AG10803 (cell line): ENCODE data around the gene RNF5.

Source experiments
- DNase-seq: peaks from one replicate; pipeline ENCODE4 v3.0.0; 2010; ENCODE audit warnings: low read depth
- H3K4me3 ChIP-seq: 2 replicates; pipeline ENCODE4 v1.5.1; 2011; ENCODE audit warnings: mild to moderate bottlenecking, low read length, control low read depth
- TF ChIP-seq, protein P1 (sequence below): conservative IDR thresholded peaks from 2 replicates; pipeline ENCODE4 v1.5.1; 2011; ENCODE audit warnings: mild to moderate bottlenecking, low read length, control low read depth, inconsistent platforms

RNF5 gene, protein sequence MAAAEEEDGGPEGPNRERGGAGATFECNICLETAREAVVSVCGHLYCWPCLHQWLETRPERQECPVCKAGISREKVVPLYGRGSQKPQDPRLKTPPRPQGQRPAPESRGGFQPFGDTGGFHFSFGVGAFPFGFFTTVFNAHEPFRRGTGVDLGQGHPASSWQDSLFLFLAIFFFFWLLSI

DNA sequence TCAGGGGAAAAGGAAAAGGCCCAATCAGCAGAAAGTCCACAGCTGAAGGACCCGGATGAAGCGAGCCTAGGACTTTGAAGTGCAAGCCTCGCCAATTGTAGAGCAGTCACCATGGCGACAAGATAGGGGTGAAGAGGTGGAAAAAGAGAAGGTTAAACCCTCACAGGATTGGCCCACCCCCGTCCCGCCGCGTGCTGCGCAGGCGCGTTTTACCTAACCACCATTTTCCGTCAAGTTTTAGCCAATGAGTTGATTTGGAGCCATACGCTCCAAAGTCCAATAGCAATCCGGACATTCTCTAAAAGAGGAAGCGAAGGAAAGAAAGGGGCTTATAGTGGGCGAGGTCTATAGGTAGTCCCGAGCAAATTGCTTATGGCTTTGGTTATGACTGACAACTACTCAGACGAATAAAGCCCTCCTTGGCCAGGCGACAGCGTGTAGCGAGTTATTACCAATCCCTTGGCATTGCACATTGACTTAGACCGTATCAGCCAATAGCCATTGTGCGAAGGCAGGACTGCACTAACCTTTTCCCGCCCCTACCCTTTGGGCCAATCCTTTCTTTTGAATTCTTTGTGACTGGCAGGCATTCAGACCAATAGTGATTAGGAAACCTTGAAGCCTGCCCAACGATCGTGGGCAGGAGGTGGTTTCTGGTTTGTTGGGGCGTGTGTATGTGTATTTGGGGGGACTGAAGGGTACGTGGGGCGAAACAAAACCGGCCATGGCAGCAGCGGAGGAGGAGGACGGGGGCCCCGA lies at the start of gene RNF5:
RNF5 (plus strand) TSS at position 618 of the 759 bp plus-strand sequence; CDS start at position 725, 107 bp downstream.
- TF ChIP-seq, protein P1, sequence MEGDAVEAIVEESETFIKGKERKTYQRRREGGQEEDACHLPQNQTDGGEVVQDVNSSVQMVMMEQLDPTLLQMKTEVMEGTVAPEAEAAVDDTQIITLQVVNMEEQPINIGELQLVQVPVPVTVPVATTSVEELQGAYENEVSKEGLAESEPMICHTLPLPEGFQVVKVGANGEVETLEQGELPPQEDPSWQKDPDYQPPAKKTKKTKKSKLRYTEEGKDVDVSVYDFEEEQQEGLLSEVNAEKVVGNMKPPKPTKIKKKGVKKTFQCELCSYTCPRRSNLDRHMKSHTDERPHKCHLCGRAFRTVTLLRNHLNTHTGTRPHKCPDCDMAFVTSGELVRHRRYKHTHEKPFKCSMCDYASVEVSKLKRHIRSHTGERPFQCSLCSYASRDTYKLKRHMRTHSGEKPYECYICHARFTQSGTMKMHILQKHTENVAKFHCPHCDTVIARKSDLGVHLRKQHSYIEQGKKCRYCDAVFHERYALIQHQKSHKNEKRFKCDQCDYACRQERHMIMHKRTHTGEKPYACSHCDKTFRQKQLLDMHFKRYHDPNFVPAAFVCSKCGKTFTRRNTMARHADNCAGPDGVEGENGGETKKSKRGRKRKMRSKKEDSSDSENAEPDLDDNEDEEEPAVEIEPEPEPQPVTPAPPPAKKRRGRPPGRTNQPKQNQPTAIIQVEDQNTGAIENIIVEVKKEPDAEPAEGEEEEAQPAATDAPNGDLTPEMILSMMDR = no peak
- peak; percentile 100 for DNase-seq
- H3K4me3 ChIP-seq = peak within 1 kb of the TSS; percentile 97

DNA sequence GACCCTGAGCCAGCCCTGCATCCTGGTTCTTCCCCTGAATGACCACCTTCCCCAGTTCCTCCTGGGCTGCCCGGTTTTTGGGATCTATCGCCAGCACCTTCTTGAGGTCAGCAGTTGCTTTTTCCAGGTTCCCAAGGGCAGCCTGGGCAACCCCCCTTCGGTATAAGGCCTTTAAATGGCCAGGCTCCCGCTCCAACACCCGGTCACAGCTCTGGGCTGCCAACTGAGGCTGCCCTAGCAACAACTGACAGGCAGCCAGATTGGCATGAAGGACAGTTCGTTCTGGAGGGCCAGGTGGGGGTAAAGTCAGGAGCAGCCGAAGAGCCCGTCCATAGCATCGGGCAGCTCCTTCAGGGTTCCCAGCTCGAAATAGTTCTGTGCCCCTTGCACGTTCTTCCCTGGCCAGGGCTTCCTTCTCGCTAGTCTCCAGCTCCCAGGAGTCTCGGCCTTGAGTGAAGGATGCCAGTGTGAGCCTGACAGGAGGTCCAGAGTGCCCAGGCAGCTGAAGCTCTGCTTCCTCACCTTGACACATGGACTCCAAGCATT lies 49.4 kb upstream of the RNF5 start:
- TF ChIP-seq, protein P1 = no peak
- no peak for DNase-seq
- peak overlapping the region; percentile 80 for H3K4me3 ChIP-seq

DNA sequence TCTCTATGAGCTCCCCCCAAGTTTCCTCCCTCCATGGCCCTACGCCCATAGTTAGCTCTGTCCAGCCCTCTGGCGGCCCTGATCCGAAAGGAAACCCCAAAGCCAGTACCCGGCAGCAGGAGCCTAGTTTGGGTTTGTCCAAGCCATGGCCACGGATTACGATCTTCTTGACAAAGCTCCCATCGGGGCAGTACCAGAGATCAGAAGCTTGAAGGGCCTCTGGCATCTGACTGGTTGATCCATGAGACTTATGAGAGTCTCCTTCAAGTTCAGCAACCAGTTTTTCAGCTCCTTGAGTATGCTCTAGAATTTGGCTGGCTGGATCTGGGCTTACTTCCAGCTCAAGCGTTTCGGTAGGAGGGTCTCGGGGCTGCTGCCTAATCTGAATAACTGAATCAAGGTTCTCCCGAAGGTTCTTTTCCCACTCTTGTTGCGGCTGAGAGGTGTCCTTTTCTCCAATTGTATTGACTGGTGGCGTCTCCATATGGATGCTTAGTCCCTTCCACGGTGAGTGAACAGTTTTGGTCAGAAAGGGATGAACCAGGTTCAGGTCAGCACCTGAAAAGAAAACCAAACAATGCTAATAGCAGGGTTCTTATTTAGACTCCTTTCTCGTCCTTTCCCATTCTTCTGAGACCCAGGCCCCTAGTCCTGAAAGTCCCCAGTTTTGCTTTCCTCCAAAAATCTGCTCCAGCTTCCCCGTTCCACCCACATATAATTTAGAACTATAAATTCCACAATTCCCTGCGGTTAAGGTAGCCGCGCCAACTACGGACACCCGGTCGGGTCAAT lies 48.7 kb upstream of the RNF5 start:
- TF ChIP-seq, protein P1 = no peak
- DNase-seq = no peak
- H3K4me3 ChIP-seq = peak overlapping the region; percentile 80

DNA sequence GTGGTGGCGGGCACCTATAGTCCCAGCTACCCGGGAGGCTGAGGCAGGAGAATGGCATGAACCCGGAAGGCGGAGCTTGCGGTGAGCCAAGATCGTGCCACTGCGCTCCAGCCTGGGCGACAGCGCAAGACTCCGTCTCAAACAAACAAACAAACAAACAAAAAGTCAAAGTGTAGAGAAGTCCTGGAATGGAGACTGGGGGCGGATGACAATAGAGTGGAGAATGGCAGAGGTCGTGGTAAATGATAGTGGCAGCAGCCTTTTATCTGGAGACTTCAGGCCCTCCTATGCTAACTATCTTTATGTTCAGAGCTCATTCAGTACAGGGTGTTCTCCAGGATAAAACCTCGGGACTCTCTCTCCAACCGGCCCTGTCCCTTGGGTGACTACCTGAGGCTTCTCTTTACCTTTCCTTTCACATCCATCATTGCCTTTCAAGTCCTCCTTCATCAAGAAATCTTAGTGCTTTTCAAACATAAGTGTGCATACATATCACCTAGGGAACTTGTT lies 46.7 kb upstream of the RNF5 start:
- H3K4me3 ChIP-seq = no peak overlapping the region
- TF ChIP-seq, protein P1 = no peak
- no peak for DNase-seq

DNA sequence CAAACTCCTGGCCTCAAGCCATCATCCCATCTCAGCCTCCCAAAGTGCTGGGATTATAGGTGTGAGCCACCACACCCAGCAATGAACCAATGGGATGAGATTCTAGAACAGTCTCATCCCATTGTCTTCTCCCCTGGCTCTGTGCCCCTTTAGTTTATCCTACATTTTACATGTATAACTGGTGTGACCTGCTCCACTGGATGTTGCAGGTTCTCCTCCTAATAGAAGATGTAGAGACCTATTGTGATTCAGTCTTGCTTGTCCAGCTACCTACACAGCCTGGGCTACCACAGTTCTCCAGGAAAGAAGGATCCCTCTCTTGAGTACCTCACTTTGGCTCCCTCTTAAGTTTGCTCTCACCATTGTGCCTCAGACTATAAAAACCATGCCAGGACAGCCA lies 46.1 kb upstream of the RNF5 start:
- H3K4me3 ChIP-seq = no peak overlapping the region
- no peak for DNase-seq
- TF ChIP-seq, protein P1 = no peak

DNA sequence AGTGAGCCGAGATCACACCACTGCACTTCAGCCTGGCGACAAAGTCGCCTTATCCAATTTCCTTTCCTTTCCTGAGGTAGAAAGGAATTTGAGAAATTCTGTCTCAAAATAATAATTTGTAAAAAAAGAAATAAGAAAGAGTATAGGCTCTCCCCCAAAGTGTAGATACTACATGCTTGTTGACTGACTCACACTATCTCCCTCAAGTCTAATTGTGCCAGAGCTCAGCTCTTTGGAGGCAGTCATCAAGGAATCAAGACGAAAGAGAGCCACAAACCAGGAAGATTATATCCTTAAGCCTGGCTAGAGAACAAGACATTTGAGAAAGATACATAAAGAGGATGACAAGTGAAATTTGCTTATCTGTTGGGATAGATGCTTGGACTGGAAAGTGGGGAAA lies 44.4 kb upstream of the RNF5 start:
- DNase-seq = peak; percentile 65
- no peak overlapping the region for H3K4me3 ChIP-seq
- TF ChIP-seq, protein P1 = no peak
